Tracheal epithelial cell (primary cell): ENCODE measurements around the gene TEKTIP1. TPM values are rescaled to one million over a fixed set of nuclear protein-coding genes. Genes with fewer than 3 reads are reported as not detected.

Experiments used
- total RNA-seq: library from RNA; depleted of rRNA; stranded (reverse); fragments of >200 nt; gene quantifications from 2 replicates; pipeline ENCODE4 v1.2.1, GENCODE V29; 2014

TEKTIP1 gene
- total RNA-seq: not detected in 2 replicates

GRCh38 chr19:3538965-3539755 is at the start of gene TEKTIP1:
TEKTIP1 (plus strand) TSS chr19:3539174; CDS start chr19:3539178, 4 bp downstream.

GRCh38 chr19:3500429-3501101 is 38.4 kb upstream of the TEKTIP1 start, which contains the start of gene DOHH:
DOHH (minus strand) TSS chr19:3500674; CDS start chr19:3496814, 3,860 bp downstream.

GRCh38 chr19:3505598-3506383 is 33.2 kb upstream of the TEKTIP1 start, which contains the start of gene FZR1:
FZR1 (plus strand) TSS chr19:3506311; CDS start chr19:3522990, 16,679 bp downstream.

GRCh38 chr19:3557461-3558248 is 18.7 kb downstream of the TEKTIP1 start, which contains the start of gene MFSD12:
MFSD12 (minus strand) TSS chr19:3557586; CDS start chr19:3557403, 183 bp downstream.

GRCh38 chr19:3572855-3573161 is 33.8 kb downstream of the TEKTIP1 start, which contains the start of gene HMG20B:
HMG20B (plus strand) TSS chr19:3572944; CDS start chr19:3573310, 366 bp downstream.

GRCh38 chr19:3585301-3586126 is 46.5 kb downstream of the TEKTIP1 start, which contains the start of gene GIPC3:
GIPC3 (plus strand) TSS chr19:3585478; CDS start chr19:3585598, 120 bp downstream.

Other genes starting within 250 kb of the TEKTIP1 start
- 18.6 and 30.5 TPM in 2 replicates for gene NFIC, start 172.6 kb upstream of the TEKTIP1 start, total RNA-seq
- gene SMIM24, start 58.6 kb upstream of the TEKTIP1 start, total RNA-seq: 0.24 TPM in 1 of 2 replicates, not detected in the other
- gene SMIM44, start 55.7 kb upstream of the TEKTIP1 start, total RNA-seq: 0.72 TPM in 1 of 2 replicates, not detected in the other
- gene DOHH, start 38.5 kb upstream of the TEKTIP1 start, total RNA-seq: 14.5 and 16.2 TPM in 2 replicates
- gene FZR1, start 32.9 kb upstream of the TEKTIP1 start, total RNA-seq: 22.8 and 52.3 TPM in 2 replicates
- gene MFSD12, start 18.4 kb downstream of the TEKTIP1 start, total RNA-seq: 75.5 and 204 TPM in 2 replicates
- 51.8 and 87.7 TPM in 2 replicates for gene HMG20B, start 33.8 kb downstream of the TEKTIP1 start, total RNA-seq
- gene GIPC3, start 46.3 kb downstream of the TEKTIP1 start, total RNA-seq: not detected in 2 replicates
- gene TBXA2R, start 67.7 kb downstream of the TEKTIP1 start, total RNA-seq: 0.24 TPM in 1 of 2 replicates, not detected in the other
- 29.0 and 29.6 TPM in 2 replicates for gene CACTIN, start 87.6 kb downstream of the TEKTIP1 start, total RNA-seq
- gene PIP5K1C, start 161.3 kb downstream of the TEKTIP1 start, total RNA-seq: 7.2 and 10.8 TPM in 2 replicates
- 2.3 and 5.1 TPM in 2 replicates for gene TJP3, start 169.2 kb downstream of the TEKTIP1 start, total RNA-seq
- gene APBA3, start 222.5 kb downstream of the TEKTIP1 start, total RNA-seq: 31.1 and 33.5 TPM in 2 replicates
- 47.7 and 64.8 TPM in 2 replicates for gene MRPL54, start 223.5 kb downstream of the TEKTIP1 start, total RNA-seq
- gene RAX2, start 233.1 kb downstream of the TEKTIP1 start, total RNA-seq: under 0.01 TPM in 1 of 2 replicates, not detected in the other
- gene MATK, start 247.2 kb downstream of the TEKTIP1 start, total RNA-seq: 1.7 TPM in 1 of 2 replicates, not detected in the other